ENCODE results near the gene PPP1R14B. TPM values are rescaled to one million over a fixed set of nuclear protein-coding genes. Genes with fewer than 3 reads are reported as not detected.

PPP1R14B gene
- total and polyA plus RNA-seq, 2 of the 13 experiments (the other 11 are each of a cell fraction or from before 2014, with no cell fraction given), result 110 to 148 TPM

- TF ChIP-seq, protein P1, sequence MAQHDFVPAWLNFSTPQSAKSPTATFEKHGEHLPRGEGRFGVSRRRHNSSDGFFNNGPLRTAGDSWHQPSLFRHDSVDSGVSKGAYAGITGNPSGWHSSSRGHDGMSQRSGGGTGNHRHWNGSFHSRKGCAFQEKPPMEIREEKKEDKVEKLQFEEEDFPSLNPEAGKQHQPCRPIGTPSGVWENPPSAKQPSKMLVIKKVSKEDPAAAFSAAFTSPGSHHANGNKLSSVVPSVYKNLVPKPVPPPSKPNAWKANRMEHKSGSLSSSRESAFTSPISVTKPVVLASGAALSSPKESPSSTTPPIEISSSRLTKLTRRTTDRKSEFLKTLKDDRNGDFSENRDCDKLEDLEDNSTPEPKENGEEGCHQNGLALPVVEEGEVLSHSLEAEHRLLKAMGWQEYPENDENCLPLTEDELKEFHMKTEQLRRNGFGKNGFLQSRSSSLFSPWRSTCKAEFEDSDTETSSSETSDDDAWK (CRISPR knock-in tag; IDR thresholded peaks at IDR 0.05), result no peak
- TF ChIP-seq ZNF644 (CRISPR knock-in tag; IDR thresholded peaks at IDR 0.05; ENCODE audit: low read depth) (no peak), CREB3 (CRISPR knock-in tag; IDR thresholded peaks at IDR 0.05) (no peak), PAX8 (CRISPR knock-in tag; IDR thresholded peaks at IDR 0.05; ENCODE audit: borderline replicate concordance) (no peak), CTCF (CRISPR knock-in tag; IDR thresholded peaks at IDR 0.05) (peak; percentile 22; the same call in 1 of the 2 replicates), ZSCAN21 (CRISPR knock-in tag; IDR thresholded peaks at IDR 0.05; ENCODE audit: borderline replicate concordance) (peak; percentile 56; the same call in 1 of the 2 replicates), EZH2 (conservative IDR thresholded peaks at IDR 0.05; ENCODE audit: low read depth, low read length) (no peak), MTF1 (CRISPR knock-in tag; IDR thresholded peaks at IDR 0.05) (no peak), ZBTB46 (CRISPR knock-in tag; IDR thresholded peaks at IDR 0.05; ENCODE audit: borderline replicate concordance) (no peak), BRCA1 (CRISPR knock-in tag; IDR thresholded peaks at IDR 0.05) (no peak), CCDC6 (CRISPR knock-in tag; IDR thresholded peaks at IDR 0.05) (no peak), MIER2 (CRISPR knock-in tag; IDR thresholded peaks at IDR 0.05) (no peak), RBM39 (IDR thresholded peaks at IDR 0.05; ENCODE audit: low read depth, low read length, poor library complexity, severe bottlenecking) (no peak)
- TF ChIP-seq, protein P2, sequence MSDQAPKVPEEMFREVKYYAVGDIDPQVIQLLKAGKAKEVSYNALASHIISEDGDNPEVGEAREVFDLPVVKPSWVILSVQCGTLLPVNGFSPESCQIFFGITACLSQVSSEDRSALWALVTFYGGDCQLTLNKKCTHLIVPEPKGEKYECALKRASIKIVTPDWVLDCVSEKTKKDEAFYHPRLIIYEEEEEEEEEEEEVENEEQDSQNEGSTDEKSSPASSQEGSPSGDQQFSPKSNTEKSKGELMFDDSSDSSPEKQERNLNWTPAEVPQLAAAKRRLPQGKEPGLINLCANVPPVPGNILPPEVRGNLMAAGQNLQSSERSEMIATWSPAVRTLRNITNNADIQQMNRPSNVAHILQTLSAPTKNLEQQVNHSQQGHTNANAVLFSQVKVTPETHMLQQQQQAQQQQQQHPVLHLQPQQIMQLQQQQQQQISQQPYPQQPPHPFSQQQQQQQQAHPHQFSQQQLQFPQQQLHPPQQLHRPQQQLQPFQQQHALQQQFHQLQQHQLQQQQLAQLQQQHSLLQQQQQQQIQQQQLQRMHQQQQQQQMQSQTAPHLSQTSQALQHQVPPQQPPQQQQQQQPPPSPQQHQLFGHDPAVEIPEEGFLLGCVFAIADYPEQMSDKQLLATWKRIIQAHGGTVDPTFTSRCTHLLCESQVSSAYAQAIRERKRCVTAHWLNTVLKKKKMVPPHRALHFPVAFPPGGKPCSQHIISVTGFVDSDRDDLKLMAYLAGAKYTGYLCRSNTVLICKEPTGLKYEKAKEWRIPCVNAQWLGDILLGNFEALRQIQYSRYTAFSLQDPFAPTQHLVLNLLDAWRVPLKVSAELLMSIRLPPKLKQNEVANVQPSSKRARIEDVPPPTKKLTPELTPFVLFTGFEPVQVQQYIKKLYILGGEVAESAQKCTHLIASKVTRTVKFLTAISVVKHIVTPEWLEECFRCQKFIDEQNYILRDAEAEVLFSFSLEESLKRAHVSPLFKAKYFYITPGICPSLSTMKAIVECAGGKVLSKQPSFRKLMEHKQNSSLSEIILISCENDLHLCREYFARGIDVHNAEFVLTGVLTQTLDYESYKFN (CRISPR knock-in tag; conservative IDR thresholded peaks at IDR 0.05), result peak; percentile 74
- TF ChIP-seq, protein P3, sequence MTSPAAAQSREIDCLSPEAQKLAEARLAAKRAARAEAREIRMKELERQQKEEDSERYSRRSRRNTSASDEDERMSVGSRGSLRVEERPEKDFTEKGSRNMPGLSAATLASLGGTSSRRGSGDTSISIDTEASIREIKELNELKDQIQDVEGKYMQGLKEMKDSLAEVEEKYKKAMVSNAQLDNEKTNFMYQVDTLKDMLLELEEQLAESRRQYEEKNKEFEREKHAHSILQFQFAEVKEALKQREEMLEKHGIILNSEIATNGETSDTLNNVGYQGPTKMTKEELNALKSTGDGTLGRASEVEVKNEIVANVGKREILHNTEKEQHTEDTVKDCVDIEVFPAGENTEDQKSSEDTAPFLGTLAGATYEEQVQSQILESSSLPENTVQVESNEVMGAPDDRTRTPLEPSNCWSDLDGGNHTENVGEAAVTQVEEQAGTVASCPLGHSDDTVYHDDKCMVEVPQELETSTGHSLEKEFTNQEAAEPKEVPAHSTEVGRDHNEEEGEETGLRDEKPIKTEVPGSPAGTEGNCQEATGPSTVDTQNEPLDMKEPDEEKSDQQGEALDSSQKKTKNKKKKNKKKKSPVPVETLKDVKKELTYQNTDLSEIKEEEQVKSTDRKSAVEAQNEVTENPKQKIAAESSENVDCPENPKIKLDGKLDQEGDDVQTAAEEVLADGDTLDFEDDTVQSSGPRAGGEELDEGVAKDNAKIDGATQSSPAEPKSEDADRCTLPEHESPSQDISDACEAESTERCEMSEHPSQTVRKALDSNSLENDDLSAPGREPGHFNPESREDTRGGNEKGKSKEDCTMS (CRISPR knock-in tag; conservative IDR thresholded peaks at IDR 0.05), result no peak
Measured at GRCh38 chr11:64234647-64235379, 11.9 kb downstream of the PPP1R14B start (continued).

Data from HepG2 (cell line).